Measurements from ENCODE around the gene SLC1A7.

Gene SLC1A7

GRCh38 chr1:53112271-53112774 lies 30.1 kb downstream of the SLC1A7 start:
- Histone ChIP-seq H3K27ac (ENCODE audit: low read depth, low read length) (no peak overlapping the region), H3K36me3 (ENCODE audit: control insufficient read depth, low read length) (no peaks in the 10 kb centered on the region), H3K4me3 (ENCODE audit: low read length) (no peak overlapping the region), H4K20me1 (ENCODE audit: control insufficient read depth, insufficient read depth, low read depth, low read length) (no peaks in the 10 kb centered on the region), H3K4me1 (ENCODE audit: control insufficient read depth, low read length) (no peaks in the 10 kb centered on the region), H3K9me2 (replicated peaks; ENCODE audit: control insufficient read depth, low read length) (no peaks in the 10 kb centered on the region), H3K79me2 (ENCODE audit: control insufficient read depth, low read length) (no peaks in the 10 kb centered on the region), H3K9me3 (ENCODE audit: control insufficient read depth, insufficient read depth, low read length) (no peaks in the 10 kb centered on the region), H3F3A (ENCODE audit: control insufficient read depth, insufficient read depth) (no peaks in the 10 kb centered on the region), H3K4me2 (ENCODE audit: low read length) (no peak overlapping the region), H3K27me3 (ENCODE audit: control insufficient read depth, low read length) (no peaks in the 10 kb centered on the region)
- TF ChIP-seq EZH2phosphoT487 (IDR thresholded peaks at IDR 0.05; ENCODE audit: borderline replicate concordance, low read length) = no peak
- TF ChIP-seq CTCF (IDR thresholded peaks at IDR 0.05; ENCODE audit: low read depth, low read length, poor library complexity, severe bottlenecking) = no peak

- Histone ChIP-seq H3F3A (ENCODE audit: control insufficient read depth, insufficient read depth) (no peaks in the 10 kb centered on the region), H3K4me3 (ENCODE audit: low read length) (no peak overlapping the region)
Measured at GRCh38 chr1:53111693-53112092, 30.7 kb downstream of the SLC1A7 start.

GRCh38 chr1:53111073-53111556 lies 31.3 kb downstream of the SLC1A7 start:
- no peaks in the 10 kb centered on the region for H3F3A ChIP-seq (ENCODE audit: control insufficient read depth, insufficient read depth)
- H3K4me2 ChIP-seq (ENCODE audit: low read length) = no peak overlapping the region
- no peaks in the 10 kb centered on the region for H3K79me2 ChIP-seq (ENCODE audit: control insufficient read depth, low read length)
- H3K27me3 ChIP-seq (ENCODE audit: control insufficient read depth, low read length) = no peaks in the 10 kb centered on the region
- TF ChIP-seq EZH2phosphoT487 (IDR thresholded peaks at IDR 0.05; ENCODE audit: borderline replicate concordance, low read length) (no peak), CTCF (IDR thresholded peaks at IDR 0.05; ENCODE audit: low read depth, low read length, poor library complexity, severe bottlenecking) (no peak)
- no peaks in the 10 kb centered on the region for H3K9me3 ChIP-seq (ENCODE audit: control insufficient read depth, insufficient read depth, low read length)
- H3K27ac ChIP-seq (ENCODE audit: low read depth, low read length) = no peak overlapping the region
- no peaks in the 10 kb centered on the region for H3K4me1 ChIP-seq (ENCODE audit: control insufficient read depth, low read length)
- H3K9me2 ChIP-seq (replicated peaks; ENCODE audit: control insufficient read depth, low read length) = no peaks in the 10 kb centered on the region
- H3K36me3 ChIP-seq (ENCODE audit: control insufficient read depth, low read length) = no peaks in the 10 kb centered on the region
- no peak overlapping the region for H3K4me3 ChIP-seq (ENCODE audit: low read length)
- H4K20me1 ChIP-seq (ENCODE audit: control insufficient read depth, insufficient read depth, low read depth, low read length) = no peaks in the 10 kb centered on the region

More at GRCh38 chr1:53111693-53112092, 30.7 kb downstream of the SLC1A7 start:
- Histone ChIP-seq H3K9me3 (ENCODE audit: control insufficient read depth, insufficient read depth, low read length) (no peaks in the 10 kb centered on the region), H3K79me2 (ENCODE audit: control insufficient read depth, low read length) (no peaks in the 10 kb centered on the region), H3K4me2 (ENCODE audit: low read length) (no peak overlapping the region), H3K4me1 (ENCODE audit: control insufficient read depth, low read length) (no peaks in the 10 kb centered on the region), H4K20me1 (ENCODE audit: control insufficient read depth, insufficient read depth, low read depth, low read length) (no peaks in the 10 kb centered on the region), H3K27me3 (ENCODE audit: control insufficient read depth, low read length) (no peaks in the 10 kb centered on the region), H3K9me2 (replicated peaks; ENCODE audit: control insufficient read depth, low read length) (no peaks in the 10 kb centered on the region), H3K27ac (ENCODE audit: low read depth, low read length) (no peak overlapping the region), H3K36me3 (ENCODE audit: control insufficient read depth, low read length) (no peaks in the 10 kb centered on the region)
- TF ChIP-seq EZH2phosphoT487 (IDR thresholded peaks at IDR 0.05; ENCODE audit: borderline replicate concordance, low read length) = no peak
- TF ChIP-seq CTCF (IDR thresholded peaks at IDR 0.05; ENCODE audit: low read depth, low read length, poor library complexity, severe bottlenecking) = no peak
